H1 (cell line): ENCODE measurements around the gene NMUR1. TPM values are rescaled to one million over a fixed set of nuclear protein-coding genes. Genes with fewer than 3 reads are reported as not detected.

Source experiments
- SP2 ChIP-seq: IDR thresholded peaks from 2 replicates; pipeline ENCODE4 v1.6.1; 2012; ENCODE audit warnings: mild to moderate bottlenecking, low read length, inconsistent platforms
- polyA plus RNA-seq, 7 experiments: library from polyadenylated mRNA; depleted of rRNA in 3 of 7; stranded (reverse) in 5 of 7; unstranded in 2 of 7; fragments of >200 nt in 5 of 7; fragments of 200-250 nt in 2 of 7; gene quantifications; 1 replicate in 5 of 7; 2 replicates in 1 of 7; 4 replicates in 1 of 7; pipeline versions ENCODE4 v1.2.1 to v1.2.3, GENCODE V29; 2011 to 2013; ENCODE audit warnings: missing spikeins in 2 of 7, mixed read lengths in 2 of 7
- total RNA-seq: library from RNA; stranded (reverse); fragmentation: NEBNext Ultra II Directional; extraction: Animal tissue kit (Norgen Biotek cat#: 25700); gene quantifications from 2 replicates; pipeline ENCODE4 v1.2.1, GENCODE V29; 2021
- TF ChIP-seq, protein P1 (sequence below): fragments of 300-600 bp; sonication (generic); IDR thresholded peaks from 2 replicates; pipeline ENCODE4 v1.7.1; 2012; ENCODE audit warnings: low read length, moderate library complexity, mild to moderate bottlenecking, inconsistent platforms; ENCODE audit not compliant: insufficient replicate concordance

Gene NMUR1
- total and polyA plus RNA-seq, 2 of the 8 experiments (the other 6 are each of a cell fraction or from before 2014, with no cell fraction given) = 0.56 to 1.5 TPM

- TF ChIP-seq, protein P1, sequence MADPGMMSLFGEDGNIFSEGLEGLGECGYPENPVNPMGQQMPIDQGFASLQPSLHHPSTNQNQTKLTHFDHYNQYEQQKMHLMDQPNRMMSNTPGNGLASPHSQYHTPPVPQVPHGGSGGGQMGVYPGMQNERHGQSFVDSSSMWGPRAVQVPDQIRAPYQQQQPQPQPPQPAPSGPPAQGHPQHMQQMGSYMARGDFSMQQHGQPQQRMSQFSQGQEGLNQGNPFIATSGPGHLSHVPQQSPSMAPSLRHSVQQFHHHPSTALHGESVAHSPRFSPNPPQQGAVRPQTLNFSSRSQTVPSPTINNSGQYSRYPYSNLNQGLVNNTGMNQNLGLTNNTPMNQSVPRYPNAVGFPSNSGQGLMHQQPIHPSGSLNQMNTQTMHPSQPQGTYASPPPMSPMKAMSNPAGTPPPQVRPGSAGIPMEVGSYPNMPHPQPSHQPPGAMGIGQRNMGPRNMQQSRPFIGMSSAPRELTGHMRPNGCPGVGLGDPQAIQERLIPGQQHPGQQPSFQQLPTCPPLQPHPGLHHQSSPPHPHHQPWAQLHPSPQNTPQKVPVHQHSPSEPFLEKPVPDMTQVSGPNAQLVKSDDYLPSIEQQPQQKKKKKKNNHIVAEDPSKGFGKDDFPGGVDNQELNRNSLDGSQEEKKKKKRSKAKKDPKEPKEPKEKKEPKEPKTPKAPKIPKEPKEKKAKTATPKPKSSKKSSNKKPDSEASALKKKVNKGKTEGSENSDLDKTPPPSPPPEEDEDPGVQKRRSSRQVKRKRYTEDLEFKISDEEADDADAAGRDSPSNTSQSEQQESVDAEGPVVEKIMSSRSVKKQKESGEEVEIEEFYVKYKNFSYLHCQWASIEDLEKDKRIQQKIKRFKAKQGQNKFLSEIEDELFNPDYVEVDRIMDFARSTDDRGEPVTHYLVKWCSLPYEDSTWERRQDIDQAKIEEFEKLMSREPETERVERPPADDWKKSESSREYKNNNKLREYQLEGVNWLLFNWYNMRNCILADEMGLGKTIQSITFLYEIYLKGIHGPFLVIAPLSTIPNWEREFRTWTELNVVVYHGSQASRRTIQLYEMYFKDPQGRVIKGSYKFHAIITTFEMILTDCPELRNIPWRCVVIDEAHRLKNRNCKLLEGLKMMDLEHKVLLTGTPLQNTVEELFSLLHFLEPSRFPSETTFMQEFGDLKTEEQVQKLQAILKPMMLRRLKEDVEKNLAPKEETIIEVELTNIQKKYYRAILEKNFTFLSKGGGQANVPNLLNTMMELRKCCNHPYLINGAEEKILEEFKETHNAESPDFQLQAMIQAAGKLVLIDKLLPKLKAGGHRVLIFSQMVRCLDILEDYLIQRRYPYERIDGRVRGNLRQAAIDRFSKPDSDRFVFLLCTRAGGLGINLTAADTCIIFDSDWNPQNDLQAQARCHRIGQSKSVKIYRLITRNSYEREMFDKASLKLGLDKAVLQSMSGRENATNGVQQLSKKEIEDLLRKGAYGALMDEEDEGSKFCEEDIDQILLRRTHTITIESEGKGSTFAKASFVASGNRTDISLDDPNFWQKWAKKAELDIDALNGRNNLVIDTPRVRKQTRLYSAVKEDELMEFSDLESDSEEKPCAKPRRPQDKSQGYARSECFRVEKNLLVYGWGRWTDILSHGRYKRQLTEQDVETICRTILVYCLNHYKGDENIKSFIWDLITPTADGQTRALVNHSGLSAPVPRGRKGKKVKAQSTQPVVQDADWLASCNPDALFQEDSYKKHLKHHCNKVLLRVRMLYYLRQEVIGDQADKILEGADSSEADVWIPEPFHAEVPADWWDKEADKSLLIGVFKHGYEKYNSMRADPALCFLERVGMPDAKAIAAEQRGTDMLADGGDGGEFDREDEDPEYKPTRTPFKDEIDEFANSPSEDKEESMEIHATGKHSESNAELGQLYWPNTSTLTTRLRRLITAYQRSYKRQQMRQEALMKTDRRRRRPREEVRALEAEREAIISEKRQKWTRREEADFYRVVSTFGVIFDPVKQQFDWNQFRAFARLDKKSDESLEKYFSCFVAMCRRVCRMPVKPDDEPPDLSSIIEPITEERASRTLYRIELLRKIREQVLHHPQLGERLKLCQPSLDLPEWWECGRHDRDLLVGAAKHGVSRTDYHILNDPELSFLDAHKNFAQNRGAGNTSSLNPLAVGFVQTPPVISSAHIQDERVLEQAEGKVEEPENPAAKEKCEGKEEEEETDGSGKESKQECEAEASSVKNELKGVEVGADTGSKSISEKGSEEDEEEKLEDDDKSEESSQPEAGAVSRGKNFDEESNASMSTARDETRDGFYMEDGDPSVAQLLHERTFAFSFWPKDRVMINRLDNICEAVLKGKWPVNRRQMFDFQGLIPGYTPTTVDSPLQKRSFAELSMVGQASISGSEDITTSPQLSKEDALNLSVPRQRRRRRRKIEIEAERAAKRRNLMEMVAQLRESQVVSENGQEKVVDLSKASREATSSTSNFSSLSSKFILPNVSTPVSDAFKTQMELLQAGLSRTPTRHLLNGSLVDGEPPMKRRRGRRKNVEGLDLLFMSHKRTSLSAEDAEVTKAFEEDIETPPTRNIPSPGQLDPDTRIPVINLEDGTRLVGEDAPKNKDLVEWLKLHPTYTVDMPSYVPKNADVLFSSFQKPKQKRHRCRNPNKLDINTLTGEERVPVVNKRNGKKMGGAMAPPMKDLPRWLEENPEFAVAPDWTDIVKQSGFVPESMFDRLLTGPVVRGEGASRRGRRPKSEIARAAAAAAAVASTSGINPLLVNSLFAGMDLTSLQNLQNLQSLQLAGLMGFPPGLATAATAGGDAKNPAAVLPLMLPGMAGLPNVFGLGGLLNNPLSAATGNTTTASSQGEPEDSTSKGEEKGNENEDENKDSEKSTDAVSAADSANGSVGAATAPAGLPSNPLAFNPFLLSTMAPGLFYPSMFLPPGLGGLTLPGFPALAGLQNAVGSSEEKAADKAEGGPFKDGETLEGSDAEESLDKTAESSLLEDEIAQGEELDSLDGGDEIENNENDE = no peak
- TF ChIP-seq SP2 = no peak
- TF ChIP-seq, all 59 proteins: peak for 0
Observed at GRCh38 chr2:231522418-231523180, 7.6 kb downstream of the NMUR1 start (continued).
